Measurements from ENCODE around the gene APBA2. TPM values are rescaled to one million over a fixed set of nuclear protein-coding genes. Genes with fewer than 3 reads are reported as not detected.
A peak's percentile ranks its signal among the peaks of the same experiment; 100 is the strongest.

The APBA2 gene
- total and polyA plus RNA-seq, 10 donors, result 5.8 to 33.8 (median 18.3) TPM

GRCh38 chr15:29074045-29074444, 188.3 kb downstream of the APBA2 start:
- DNase-seq, result no peak
- Histone ChIP-seq H3K4me3 (no peak overlapping the region), H3K27me3 (replicated peaks in 1 of 7) (no peaks in the 10 kb centered on the region), H3K27ac (no peak overlapping the region), H3K9me3 (peaks cover 0 to 9% (median 7%) of the 10 kb centered on the region in 8 donors), H3K36me3 (no peaks in the 10 kb centered on the region), H3K4me1 (no peaks in the 10 kb centered on the region)
- WGBS, 5 donors, result 62 to 81% (median 70%) methylated on average over 4 of the region's 4 CpGs
- intact Hi-C loops (cut with DNase I; ENCODE audit: low total_unique reads), result no loop called here
- TF ChIP-seq POLR2A (IDR thresholded peaks at IDR 0.05) (no peak), CTCF (IDR thresholded peaks at IDR 0.05 in 8 of 11, conservative IDR thresholded peaks at IDR 0.05 in 3 of 11) (no peak), POLR2AphosphoS5 (IDR thresholded peaks at IDR 0.05) (no peak)

- WGBS, 5 donors, result 90 to 94% (median 91%) methylated on average over 10 of the region's 10 CpGs
- Histone ChIP-seq H3K27me3 (replicated peaks in 1 of 7) (no peaks in the 10 kb centered on the region), H3K36me3 (no peaks in the 10 kb centered on the region), H3K4me1 (no peaks in the 10 kb centered on the region), H3K9me3 (no peaks in the 10 kb centered on the region), H3K4me3 (no peak overlapping the region), H3K27ac (no peak overlapping the region)
- no peak for TF ChIP-seq CTCF (IDR thresholded peaks at IDR 0.05 in 8 of 11, conservative IDR thresholded peaks at IDR 0.05 in 3 of 11)
- TF ChIP-seq POLR2AphosphoS5 (IDR thresholded peaks at IDR 0.05), result no peak
- no peak for TF ChIP-seq POLR2A (IDR thresholded peaks at IDR 0.05)
- intact Hi-C loops (cut with DNase I; ENCODE audit: low total_unique reads), result no loop called here
- DNase-seq, result peak; percentile 44
Measured at GRCh38 chr15:29078541-29078940, 192.8 kb downstream of the APBA2 start.

DNA sequence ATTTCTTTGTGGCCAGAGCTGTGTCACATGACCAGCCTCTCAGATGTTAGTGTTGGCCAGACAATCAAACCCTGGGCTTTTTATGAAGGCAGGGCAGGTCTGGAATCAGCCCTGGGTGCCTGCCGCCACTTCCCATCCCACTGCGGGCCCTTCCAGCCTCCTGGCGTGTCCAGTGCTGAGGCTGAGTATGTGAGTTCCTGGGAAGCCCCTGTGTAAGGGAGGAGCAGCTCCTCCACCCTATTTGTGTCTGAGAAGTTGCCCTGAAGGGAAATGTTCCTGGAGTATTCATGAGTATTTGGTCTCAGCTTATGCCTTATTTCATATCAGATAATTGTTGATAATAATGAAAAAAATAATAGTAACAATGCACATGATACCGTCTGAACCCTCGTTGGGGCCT, 193.7 kb downstream of the APBA2 start:
- TF ChIP-seq CTCF (IDR thresholded peaks at IDR 0.05 in 8 of 11, conservative IDR thresholded peaks at IDR 0.05 in 3 of 11), result no peak
- TF ChIP-seq POLR2AphosphoS5 (IDR thresholded peaks at IDR 0.05), result no peak
- TF ChIP-seq POLR2A (IDR thresholded peaks at IDR 0.05), result no peak
- H3K4me3 ChIP-seq, result no peak overlapping the region
- H3K27ac ChIP-seq, result no peak overlapping the region
- peaks cover 0 to 3% (median under 1%) of the 10 kb centered on the region in 8 donors for H3K9me3 ChIP-seq
- peak; percentile 43 for DNase-seq
- no peaks in the 10 kb centered on the region for H3K36me3 ChIP-seq
- H3K27me3 ChIP-seq (replicated peaks in 1 of 7), result no peaks in the 10 kb centered on the region
- intact Hi-C loops (cut with DNase I; ENCODE audit: low total_unique reads), result no loop called here
- no peaks in the 10 kb centered on the region for H3K4me1 ChIP-seq
- WGBS, 5 donors, result 85 to 96% (median 88%) methylated on average over 5 of the region's 5 CpGs

DNA sequence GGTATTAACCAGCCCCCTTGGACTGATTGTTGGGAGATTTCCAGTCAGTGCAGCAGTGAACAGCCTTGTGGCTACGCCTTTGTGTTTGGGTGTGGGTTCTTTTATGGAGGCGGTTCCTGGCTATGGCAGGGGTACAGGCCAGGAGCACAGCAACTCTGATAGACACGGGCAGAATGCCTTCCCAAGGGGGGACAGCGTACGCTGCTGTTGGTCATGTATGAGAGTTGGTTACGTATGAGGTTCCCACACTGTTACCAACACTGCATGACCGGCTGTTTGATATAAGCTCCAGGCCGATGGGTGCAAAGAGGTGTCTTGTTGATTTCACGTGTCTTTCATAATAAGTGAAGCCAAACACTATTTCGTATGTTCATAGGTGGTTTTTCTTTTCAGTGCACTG, 196.0 kb downstream of the APBA2 start:
- peak; percentile 32 for DNase-seq
- intact Hi-C loops (cut with DNase I; ENCODE audit: low total_unique reads), result loop anchor here (10.0 kb wide), 2 partner anchors 57 to 97 kb away; no protein-coding TSS in a partner anchor
- WGBS, 5 donors, result 84 to 97% (median 92%) methylated on average over 10 of the region's 10 CpGs
- Histone ChIP-seq H3K4me3 (no peak overlapping the region), H3K9me3 (peaks cover 0 to 7% (median 2%) of the 10 kb centered on the region in 8 donors), H3K27ac (no peak overlapping the region), H3K27me3 (replicated peaks in 1 of 7) (no peaks in the 10 kb centered on the region), H3K4me1 (peaks cover 0 to 3% (median 0%) of the 10 kb centered on the region in 6 donors), H3K36me3 (no peaks in the 10 kb centered on the region)
- TF ChIP-seq CTCF (IDR thresholded peaks at IDR 0.05 in 8 of 11, conservative IDR thresholded peaks at IDR 0.05 in 3 of 11) (no peak), POLR2AphosphoS5 (IDR thresholded peaks at IDR 0.05) (no peak)
